VCaP (cell line): ENCODE results near the gene CHST15.
"Not testable (repeated sequence)": the region's sequence is repeated elsewhere in the genome, so short reads cannot be mapped to it uniquely, and the experiment has no call there.

Experiments used
- H3K27ac ChIP-seq: fragments of 450-650 bp; 2 replicates; pipeline ENCODE4 v1.5.1; 2017
- TF ChIP-seq, protein P1 (sequence below): fragments of 450-650 bp; conservative IDR thresholded peaks from 2 replicates; pipeline ENCODE4 v1.5.1; 2017; ENCODE audit warnings: mild to moderate bottlenecking, moderate library complexity

CHST15 gene

DNA sequence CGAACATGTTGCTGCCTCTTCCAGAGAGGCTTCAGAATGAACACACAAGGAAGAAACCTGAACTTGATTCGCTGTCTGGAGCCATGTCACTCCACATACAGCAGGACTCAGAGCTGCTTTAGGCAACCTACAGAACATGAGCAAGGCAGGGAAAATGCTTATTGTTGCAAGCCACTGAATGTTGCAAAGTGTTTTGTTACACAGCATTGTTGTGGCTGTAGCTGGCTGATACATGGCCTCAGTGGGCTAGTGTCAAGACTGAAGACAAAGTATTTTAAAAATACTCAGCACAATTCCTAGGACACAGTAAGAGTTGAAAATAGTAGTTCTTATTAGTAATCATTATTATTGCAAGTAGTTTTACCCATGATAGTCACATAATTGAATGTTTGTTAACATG is 3.1 kb upstream of the CHST15 start:
- H3K27ac ChIP-seq = no peak overlapping the region
- TF ChIP-seq, protein P1, sequence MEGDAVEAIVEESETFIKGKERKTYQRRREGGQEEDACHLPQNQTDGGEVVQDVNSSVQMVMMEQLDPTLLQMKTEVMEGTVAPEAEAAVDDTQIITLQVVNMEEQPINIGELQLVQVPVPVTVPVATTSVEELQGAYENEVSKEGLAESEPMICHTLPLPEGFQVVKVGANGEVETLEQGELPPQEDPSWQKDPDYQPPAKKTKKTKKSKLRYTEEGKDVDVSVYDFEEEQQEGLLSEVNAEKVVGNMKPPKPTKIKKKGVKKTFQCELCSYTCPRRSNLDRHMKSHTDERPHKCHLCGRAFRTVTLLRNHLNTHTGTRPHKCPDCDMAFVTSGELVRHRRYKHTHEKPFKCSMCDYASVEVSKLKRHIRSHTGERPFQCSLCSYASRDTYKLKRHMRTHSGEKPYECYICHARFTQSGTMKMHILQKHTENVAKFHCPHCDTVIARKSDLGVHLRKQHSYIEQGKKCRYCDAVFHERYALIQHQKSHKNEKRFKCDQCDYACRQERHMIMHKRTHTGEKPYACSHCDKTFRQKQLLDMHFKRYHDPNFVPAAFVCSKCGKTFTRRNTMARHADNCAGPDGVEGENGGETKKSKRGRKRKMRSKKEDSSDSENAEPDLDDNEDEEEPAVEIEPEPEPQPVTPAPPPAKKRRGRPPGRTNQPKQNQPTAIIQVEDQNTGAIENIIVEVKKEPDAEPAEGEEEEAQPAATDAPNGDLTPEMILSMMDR = no peak

DNA sequence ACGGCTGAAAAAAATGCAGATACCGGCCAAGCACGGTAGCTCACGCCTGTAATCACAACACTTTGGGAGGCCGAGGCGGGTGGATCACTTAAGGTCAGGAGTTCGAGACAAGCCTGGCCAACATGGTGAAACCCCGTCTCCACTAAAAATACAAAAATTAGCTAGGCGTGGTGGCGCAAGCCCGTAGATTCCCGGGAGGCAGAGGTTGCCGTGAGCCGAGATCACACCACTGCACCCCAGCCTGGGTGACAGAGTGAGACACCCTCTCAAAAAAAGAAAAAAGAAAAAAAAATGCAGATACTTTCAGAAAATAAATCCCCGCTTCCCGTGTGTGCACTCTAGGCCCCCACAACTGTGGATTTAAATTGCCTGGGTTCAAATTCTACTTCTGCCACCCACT is 2.4 kb upstream of the CHST15 start:
- H3K27ac ChIP-seq = not testable (repeated sequence)

DNA sequence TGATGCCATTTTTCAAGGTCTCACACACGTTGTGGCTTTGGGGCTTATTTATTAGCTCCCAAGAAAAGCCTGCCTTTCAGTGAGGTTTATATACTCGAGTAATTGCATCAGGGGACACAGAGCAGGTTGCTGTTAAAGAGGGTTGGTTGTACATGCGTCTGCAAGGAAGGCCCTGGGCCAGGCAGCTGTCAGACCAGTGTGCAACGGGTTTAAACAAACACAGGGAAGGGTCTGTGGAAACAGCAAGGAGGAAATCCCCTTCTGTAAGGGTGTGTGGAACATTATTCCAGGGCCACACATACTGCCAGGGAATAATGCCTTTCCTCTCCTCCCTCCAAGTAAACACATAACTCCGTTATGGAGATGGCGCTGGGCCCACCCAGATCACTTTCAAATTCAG is 1.7 kb upstream of the CHST15 start:
- TF ChIP-seq, protein P1 = no peak
- H3K27ac ChIP-seq = no peak overlapping the region

DNA sequence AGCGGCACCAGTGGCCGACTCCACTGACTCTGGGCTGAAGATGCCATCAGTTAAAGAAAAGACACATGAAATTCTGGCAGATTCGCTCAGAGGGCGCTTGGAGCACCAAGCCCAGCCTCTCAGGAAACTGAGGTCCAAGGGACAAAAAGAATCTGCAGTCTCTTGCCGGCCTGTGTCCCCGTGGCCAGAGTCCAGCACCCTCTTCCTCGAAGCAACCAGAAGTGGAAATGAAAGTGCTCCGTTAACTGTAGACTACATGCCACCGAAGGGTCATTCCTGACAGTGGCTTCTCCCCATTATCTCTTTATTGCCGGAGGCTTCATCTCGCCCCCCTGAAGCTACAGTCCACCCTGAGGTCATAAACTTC is 1.0 kb upstream of the CHST15 start:
- TF ChIP-seq, protein P1 = no peak

DNA sequence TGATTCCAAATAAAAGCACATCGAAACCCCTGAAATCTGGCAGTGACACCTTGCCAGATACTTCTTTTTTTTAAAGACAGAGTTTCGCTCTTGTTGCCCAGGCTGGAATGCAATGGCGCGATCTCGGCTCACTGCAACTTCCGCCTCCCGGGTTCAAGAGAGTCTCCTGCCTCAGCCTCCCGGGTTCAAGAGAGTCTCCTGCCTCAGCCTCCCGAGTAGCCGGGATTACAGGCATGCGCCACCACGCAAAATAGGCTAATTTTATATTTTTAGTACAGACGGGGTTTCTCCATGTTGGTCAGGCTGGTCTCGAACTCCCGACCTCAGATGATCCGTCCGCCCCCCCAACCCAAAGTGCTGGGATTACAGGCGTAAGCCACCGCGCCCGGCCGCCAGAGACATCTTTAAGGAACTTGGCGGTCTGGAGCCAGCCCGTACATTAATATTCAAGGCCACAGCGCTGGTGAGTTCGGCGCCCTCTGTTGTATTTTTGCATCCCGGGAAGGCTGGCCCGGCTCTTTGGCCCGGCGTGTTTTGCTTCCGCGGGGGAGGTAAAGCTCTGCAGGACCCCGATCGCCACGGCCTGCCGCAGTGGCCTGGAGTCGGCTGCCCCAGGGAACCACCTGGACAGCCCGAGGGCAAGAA is 498 bp upstream of the CHST15 start:
- not testable (repeated sequence) for H3K27ac ChIP-seq

More for the DNA sequence above, 1.0 kb upstream of the CHST15 start:
- H3K27ac ChIP-seq = no peak overlapping the region

DNA sequence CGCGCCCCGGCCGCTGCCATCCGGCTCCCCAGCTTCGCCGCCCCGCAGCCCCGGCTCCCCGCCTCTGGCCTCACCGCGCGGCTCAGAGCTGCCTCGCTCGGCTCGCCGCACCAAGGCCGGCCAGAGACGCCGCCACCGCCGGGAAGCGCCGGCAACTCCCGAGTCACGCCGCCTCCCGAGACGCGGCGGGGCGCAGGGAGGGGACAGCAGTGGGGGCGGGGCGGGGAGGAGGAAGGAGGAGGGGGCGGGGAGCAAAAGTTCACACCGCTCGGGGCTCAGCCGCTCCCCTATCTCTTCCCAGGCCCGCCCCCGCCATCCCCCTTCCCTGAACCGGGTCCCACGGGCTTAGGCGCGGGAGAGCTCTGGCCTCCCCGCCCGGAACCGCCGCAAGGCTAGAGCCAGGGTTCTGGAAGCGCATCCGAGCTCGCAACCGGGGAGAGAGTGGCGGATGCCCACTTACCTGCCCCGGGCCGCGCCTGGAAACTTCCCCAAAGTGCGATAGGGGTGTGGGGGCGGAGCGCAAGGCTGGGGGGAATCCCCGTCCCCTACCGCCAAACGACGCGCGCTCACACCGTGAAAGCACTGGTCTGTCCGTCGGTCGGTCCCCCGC is 1.0 kb downstream of the CHST15 start:
- no peak overlapping the region; the same call in 1 of the 2 replicates for H3K27ac ChIP-seq
- TF ChIP-seq, protein P1 = no peak

DNA sequence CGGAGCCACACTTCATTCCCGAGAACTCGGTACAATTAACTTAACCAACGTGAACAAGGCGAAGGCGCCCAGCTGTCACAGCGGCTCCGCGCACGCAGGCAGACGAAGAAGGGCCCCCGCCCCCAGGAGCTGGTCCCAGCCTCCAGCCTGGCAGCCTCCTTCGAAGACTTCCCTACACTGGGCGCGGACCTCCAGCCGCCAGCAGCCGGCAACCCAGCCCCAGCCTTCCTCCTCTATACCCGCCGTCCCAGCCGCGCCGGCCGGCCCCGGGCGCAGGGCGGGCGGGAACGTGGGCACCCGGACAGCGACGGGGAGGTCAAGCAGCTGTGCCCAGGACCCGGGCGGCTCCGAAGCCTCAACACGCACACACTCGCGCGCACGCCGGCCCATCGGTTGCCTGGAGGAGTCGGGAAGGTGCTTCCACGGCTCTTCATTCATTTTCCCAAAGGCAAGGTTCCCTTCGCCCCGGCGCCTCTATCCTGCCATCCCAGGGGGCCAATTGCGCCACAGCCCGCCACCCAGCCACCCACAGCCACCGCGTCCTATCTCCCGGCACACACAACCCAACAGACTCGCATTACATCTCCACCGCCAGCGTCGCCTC is 1.6 kb downstream of the CHST15 start:
- H3K27ac ChIP-seq = no peak overlapping the region
- TF ChIP-seq, protein P1 = no peak

DNA sequence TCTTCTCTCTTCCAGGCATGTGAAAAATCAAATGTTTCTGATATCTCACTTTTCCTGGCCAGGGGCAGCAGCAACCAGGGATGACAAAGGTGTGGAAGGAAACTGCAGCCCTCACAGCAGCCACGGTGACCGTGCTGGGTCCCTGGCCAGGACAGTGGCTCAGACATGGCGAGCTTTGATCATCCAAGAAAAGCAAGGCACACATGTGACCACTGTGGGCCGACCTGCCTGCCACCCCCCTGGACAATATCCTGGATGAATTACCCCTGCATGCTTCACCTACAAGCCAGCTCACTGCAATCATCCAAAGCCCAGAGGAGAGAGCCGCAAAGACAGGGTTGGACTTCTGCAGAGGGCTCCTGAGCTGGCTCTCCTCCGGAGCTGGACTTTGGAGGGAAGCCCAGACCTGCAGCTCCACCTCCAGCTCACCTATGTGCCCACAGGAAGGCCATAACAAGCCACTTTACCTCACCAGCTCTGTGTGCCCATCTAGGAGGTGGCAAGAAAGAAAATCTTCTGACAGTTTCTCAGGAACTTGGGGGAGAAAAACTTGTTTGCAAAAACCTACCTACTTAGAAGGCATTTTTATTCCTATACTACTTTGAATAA is 2.7 kb downstream of the CHST15 start:
- H3K27ac ChIP-seq = no peak overlapping the region
- TF ChIP-seq, protein P1 = no peak
